LNCaP clone FGC (cell line): ENCODE measurements around the gene SLC5A10.

ENCODE experiments used
- DNase-seq: peaks from one replicate; pipeline ENCODE4 v3.0.0-alpha.2; 2011; ENCODE audit warnings: low read depth
- H3K4me3 ChIP-seq: 2 replicates; pipeline ENCODE4 v1.5.1; 2011; ENCODE audit warnings: mild to moderate bottlenecking, low read depth, low read length, control low read depth
- TF ChIP-seq, protein P1 (sequence below): IDR thresholded peaks from 2 replicates; pipeline ENCODE4 v1.5.1; 2012; ENCODE audit warnings: mild to moderate bottlenecking; ENCODE audit not compliant: control insufficient read depth, insufficient read depth; ENCODE audit errors: extremely low read depth

The SLC5A10 gene

DNA sequence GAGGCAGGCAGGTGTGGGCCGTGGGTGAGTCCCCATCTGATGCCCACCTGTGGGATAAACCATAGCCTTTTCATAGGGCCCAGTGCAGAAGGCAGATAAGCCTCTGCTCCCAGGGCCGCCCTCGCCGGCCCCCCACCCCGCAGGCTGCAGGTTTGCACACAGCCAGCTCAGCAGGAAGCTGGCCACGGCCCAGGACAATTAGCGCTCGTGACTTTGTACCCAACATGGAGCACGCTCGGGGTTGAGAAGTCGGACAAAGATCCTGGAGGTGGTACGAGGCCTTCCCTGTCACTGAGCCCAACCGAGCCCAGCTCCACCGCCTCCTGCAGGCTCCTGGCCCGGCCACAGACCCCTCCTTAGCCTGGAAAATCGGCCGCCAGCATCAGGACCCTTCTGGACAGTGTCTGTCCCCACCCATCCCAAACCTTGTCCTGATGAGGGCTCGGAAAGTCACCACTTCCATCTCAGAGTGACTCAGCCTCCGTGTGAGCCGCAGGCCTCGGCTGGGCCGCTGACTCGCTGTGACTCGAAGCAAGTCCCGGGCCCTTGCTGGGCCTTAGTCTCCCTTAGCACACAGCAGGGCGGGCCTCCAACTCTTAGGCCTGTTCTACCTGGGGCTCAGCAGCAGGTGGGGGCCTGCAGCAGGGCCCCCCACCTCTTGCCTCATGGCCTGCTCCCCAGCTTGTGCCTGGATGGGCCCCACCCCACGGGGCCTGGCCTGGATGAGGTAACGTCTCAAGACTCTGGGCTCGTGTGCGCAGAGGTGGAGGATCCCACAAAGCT lies 29.9 kb downstream of the SLC5A10 start:
- no peak overlapping the region for H3K4me3 ChIP-seq
- DNase-seq, result no peak
- TF ChIP-seq, protein P1, sequence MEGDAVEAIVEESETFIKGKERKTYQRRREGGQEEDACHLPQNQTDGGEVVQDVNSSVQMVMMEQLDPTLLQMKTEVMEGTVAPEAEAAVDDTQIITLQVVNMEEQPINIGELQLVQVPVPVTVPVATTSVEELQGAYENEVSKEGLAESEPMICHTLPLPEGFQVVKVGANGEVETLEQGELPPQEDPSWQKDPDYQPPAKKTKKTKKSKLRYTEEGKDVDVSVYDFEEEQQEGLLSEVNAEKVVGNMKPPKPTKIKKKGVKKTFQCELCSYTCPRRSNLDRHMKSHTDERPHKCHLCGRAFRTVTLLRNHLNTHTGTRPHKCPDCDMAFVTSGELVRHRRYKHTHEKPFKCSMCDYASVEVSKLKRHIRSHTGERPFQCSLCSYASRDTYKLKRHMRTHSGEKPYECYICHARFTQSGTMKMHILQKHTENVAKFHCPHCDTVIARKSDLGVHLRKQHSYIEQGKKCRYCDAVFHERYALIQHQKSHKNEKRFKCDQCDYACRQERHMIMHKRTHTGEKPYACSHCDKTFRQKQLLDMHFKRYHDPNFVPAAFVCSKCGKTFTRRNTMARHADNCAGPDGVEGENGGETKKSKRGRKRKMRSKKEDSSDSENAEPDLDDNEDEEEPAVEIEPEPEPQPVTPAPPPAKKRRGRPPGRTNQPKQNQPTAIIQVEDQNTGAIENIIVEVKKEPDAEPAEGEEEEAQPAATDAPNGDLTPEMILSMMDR, result no peak

DNA sequence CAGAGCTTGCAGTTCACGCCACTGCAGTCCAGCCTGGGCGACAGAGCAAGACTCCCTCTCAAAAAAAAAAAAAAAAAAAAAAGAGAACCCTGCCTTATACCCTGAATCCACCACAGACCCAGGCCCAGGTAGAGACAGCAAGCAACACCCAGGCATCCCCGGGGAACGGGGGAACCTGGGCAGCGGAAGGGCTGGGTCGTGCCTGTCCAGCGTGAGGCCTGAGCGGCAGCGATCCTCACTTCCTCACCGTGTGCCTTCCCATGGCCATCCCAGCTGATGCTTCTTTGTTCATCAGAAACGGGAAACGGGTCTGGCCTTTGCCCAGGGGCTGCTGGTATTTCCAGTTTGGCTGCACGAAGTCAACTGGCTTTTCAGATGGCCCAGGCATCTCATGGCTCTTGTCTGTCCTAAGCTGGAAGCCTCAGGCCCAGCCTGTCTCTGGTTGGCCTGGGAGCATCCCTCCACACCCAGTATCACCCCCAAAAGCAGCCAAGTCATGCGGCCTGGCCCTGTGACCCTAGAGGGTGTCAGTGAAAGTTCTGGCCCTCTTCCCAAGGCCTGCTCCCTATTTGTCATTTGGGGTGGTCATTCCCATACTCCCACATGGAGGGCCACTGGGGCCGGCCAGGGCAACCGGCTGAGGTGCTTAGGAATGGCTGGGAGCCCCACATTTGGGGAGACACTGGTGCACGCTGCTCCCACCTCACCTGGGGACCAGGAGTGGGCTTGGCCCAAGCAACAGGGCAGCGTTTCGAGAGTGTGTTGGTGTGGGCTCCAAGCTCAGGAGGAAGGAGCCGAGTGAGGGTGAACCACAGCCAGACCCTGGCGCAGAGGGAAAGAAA lies 32.5 kb downstream of the SLC5A10 start:
- TF ChIP-seq, protein P1, result no peak
- DNase-seq, result peak; percentile 63
- H3K4me3 ChIP-seq, result no peak overlapping the region

DNA sequence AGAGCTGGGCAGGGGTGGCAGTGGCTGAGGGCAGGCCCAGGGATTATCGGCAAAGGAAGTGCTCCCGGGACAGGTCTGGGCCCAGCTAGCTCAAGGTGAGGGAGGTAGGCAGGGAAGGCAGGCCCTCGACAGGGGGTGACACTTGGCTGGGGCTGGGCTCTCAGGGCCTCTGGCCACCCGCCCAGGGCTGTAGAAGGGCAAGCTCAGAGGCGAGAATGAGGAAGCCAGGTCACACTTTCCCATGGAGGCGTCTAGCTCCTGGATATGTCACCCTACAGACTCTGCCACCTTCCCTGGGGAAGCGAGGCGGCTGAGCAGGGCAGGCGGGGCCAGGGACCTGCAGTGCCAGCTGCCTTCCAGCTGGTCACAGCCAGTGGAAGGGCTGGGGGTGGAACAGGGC lies 33.5 kb downstream of the SLC5A10 start:
- no peak for DNase-seq
- TF ChIP-seq, protein P1, result no peak
- H3K4me3 ChIP-seq, result no peak overlapping the region

GRCh38 chr17:18986541-18987229 lies 34.7 kb downstream of the SLC5A10 start:
- TF ChIP-seq, protein P1, result no peak
- DNase-seq, result no peak

GRCh38 chr17:18987230-18987610 lies 35.3 kb downstream of the SLC5A10 start:
- no peak for DNase-seq
- H3K4me3 ChIP-seq, result no peak overlapping the region
- TF ChIP-seq, protein P1, result no peak

More at GRCh38 chr17:18986541-18987229, 34.7 kb downstream of the SLC5A10 start:
- H3K4me3 ChIP-seq, result no peak overlapping the region

DNA sequence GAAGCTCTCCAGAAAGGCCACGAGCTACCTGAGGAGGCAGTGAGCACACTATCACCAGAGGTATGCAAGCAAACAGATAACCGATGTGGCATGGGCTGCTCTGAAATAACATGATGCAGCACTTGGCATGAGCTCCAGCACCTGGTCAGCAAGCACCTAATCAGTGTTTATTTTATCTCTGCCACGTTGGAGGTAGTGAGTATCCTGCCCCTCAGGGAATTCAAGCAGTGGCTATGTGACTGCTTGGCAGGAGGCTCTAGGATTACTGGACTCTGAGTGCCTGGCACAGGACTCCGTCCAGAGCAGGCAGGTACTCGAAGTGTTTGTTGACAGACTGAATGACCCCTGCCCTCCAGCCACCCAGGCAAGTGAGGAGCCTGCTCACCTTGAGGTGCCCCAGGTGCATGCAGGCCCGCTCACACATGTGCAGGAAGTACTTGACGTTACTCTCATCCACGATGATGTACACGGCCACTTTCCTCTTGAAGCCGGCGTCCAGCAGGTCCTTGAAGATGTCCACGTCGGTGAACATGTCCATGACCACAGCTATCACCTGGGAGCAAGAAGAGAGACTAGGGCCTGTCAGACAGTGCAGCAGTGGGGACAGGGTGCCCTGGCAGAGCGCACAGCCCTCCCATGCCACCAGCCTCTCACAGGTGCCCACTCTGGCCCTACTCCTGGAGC lies 36.0 kb downstream of the SLC5A10 start:
- H3K4me3 ChIP-seq, result no peak overlapping the region
- peak; percentile 63 for DNase-seq
- TF ChIP-seq, protein P1, result no peak
